Measurements from ENCODE around the gene APPL2.
"Not testable (repeated sequence)": the region's sequence is repeated elsewhere in the genome, so short reads cannot be mapped to it uniquely, and the experiment has no call there.

APPL2 gene

DNA sequence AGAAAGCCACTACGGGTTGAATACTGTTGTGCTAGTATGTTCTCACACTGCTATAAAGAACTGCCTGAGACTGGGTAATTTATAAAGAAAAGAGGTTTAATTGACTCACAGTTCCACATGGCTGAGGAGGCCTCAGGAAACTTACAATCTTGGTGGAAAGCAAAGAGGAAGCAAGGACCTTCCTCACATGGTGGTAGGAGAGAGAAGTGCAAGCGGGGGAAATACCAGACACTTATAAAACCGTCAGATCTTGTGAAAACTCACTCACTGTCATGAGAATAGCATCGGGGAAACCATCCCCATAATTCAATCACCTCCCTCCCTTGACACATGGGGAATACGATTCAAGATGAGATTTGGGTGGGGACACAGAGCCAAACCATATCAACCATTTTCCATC is 20.5 kb upstream of the APPL2 start:
- not testable (repeated sequence) for DNase-seq

GRCh38 chr12:105256011-105256410 is 20.0 kb upstream of the APPL2 start:
- DNase-seq, result no peak

GRCh38 chr12:105253866-105254513 is 18.0 kb upstream of the APPL2 start:
- DNase-seq, result no peak

DNA sequence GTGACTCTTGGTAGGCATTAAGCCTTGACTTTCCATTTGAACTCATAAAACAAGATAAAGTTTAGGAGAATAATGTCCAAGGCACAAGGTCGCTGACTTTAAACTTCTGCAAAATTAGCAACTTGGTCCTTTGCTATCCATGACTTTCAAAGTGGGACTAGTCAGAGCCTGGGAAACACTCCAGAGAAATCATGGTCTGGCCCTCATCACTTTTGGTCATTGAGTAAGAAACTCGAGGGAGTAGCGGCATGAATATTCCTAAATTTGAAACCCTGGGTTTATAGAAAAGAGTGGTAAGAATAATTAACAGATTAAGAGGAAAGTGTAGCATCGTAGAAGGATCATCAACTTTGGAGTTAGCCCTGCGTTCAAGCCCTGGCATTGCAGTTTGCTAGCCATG is 16.9 kb upstream of the APPL2 start:
- no peak for DNase-seq

- DNase-seq, result not testable (repeated sequence)
Observed at GRCh38 chr12:105245776-105246427, 9.9 kb upstream of the APPL2 start.

- no peak for DNase-seq
Observed at GRCh38 chr12:105245291-105245690, 9.3 kb upstream of the APPL2 start.

- no peak for DNase-seq
Observed at GRCh38 chr12:105240228-105240627, 4.3 kb upstream of the APPL2 start.

GRCh38 chr12:105239304-105239703 is 3.3 kb upstream of the APPL2 start:
- no peak for DNase-seq

DNA sequence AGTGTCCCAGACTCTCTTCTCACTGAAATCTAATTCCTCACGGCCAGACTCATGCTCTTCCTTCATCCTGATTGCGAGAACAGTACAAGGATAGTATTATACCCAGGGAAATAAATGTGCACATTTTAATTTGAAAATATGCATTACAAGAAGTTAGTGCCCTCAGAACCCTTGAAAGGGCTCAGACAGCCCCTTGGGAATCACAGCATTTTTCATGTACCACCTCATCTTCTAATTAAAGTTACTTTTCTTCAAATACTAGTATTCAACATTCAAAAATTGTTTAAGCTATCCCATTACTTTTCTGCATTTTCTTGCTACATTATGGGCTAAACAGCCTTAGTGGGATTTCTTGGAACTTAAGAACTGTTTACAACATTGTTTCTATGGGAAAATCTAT is 1.7 kb upstream of the APPL2 start:
- DNase-seq, result no peak

GRCh38 chr12:105235281-105235731 is 668 bp downstream of the APPL2 start:
- no peak for DNase-seq

- DNase-seq, result no peak
Observed at GRCh38 chr12:105234197-105234596, 1.8 kb downstream of the APPL2 start.

- no peak for DNase-seq
Observed at GRCh38 chr12:105233041-105233905, 2.7 kb downstream of the APPL2 start.

- DNase-seq, result no peak
Observed at GRCh38 chr12:105231396-105231795, 4.6 kb downstream of the APPL2 start.

DNA sequence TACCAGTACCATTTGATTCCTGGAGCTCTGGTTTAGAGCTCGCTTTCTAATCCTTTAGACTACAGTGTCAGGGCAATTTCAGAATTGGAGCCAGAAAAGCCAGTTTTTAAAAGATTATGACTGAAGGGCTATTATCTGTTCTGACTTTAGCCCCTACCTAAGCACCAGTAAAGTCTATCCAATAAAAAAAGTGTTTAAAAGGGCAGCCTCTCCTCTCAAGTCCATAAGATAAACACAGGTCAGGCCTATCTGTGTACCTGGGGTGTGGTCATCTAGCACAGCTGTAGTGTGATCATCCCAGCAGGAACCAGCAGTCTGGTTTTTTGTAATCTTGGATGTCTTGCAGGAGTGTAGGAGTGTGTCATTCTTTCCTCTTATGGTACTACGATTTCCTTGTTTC is 6.6 kb downstream of the APPL2 start:
- DNase-seq, result no peak

DNA sequence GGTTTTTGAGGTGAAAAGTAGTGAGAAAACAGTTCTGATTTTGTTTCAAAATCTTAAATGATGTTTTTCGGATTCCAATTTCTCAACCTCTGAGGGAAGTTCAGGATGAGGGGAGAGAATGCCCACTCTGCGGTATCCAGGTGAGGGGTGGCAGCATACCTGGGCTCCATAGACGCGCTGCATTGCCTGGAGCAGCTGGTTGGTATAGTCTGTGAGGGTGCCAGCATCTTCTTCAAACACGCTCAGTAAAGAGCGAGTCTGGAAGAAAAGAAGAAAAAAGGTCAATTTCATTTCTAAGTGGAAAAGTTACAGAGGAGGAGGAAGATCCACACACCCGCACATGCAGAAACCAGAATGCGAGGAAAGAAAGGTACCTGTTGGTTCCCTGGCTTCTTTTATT is 7.0 kb downstream of the APPL2 start:
- DNase-seq, result no peak

DNA sequence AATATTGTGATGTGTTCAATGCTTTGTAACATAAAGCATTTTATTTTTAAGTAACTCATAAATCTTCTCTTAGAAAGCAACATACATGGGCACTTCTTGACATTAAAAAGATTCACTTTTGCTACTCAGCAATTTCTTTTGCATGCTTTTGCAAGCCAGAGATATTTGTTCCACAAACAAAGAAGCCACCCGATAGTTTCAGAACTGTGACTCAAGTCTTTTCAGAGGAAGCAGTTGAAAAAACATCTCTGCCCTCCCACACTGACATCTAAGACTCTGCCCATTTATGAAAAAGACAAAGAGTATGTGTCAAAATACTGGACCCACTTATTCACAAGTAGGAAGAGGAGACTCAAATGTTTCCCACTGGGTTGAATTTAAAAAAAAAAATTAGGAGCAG is 7.5 kb downstream of the APPL2 start:
- no peak for DNase-seq

GRCh38 chr12:105227879-105228278 is 8.1 kb downstream of the APPL2 start:
- peak in 1 of 2 experiments; percentile 20 for DNase-seq

DNA sequence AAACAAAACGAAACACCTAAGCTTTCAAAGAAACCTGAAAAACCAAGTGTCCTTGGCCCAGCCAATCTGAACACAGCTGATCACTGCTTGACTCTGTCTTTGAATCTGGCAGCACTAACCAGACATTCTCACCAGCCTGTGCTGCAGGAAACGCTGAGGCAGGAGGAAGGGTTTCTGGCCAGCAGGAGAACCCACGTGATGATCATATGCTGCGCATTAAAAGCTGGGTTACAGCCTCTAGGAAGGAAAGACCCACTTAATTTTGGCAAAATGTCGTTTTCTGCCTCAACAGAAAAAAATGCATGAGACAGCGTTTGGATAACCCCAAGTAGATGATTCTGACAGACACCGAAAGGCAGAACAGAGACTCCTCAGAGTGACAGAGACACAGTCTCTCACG is 9.8 kb downstream of the APPL2 start:
- DNase-seq, result peak in 1 of 2 experiments; percentile 20

GRCh38 chr12:105225505-105226015 is 10.4 kb downstream of the APPL2 start:
- DNase-seq, result no peak

DNA sequence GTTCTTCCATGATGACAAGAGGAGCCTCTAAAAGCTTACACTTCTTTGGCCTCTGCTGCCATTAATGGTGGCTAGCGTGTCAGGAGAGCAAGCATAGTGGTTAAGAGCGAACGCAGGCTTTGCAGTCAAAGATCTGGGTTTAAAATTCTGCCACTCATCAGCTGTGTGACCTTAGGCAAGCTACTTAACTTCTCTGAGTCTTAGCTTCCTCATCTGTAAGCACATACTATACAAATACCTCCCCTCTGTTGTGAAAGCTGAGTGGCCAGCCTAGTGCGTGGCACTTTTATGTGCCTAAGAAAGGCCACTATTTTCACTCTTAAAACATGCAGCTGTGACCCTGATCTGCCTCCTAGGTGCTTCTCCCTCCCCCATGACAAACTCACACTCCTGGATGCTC is 11.6 kb downstream of the APPL2 start:
- no peak for DNase-seq

- no peak for DNase-seq
Observed at GRCh38 chr12:105223884-105224283, 12.1 kb downstream of the APPL2 start.

GRCh38 chr12:105223352-105223845 is 12.6 kb downstream of the APPL2 start:
- no peak for DNase-seq

DNA sequence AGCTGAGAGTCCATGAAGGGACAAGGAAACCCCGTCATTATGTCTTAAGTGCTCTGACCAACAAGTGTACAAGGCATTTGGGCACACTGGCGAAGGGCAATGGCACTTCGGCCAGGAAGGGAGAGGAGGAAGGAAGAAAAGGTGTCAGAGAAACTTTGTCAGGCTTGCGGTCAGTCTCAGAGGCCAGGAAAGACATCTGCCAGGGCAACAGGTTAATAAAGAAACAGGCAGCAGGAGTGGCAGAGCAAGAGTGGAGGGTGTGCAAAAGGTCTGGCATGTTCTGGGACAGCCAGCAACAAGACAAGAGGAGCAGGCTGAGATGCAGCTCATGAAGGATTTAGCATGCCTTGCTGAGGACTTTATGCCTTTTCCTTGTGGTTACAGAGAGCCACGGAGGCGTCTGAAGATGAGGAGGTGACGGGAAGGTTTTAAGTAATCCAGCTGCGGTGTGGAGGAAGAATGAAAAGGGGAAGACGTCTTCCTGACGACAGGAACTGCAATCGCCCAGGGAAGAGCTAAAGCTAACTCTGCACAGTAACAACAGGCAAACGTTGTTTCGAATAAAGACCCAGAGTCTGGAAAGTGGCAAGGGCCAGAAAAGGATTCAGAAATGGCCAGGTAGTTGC is 13.1 kb downstream of the APPL2 start:
- DNase-seq, result no peak
